Measurements from ENCODE around the gene NKAIN2. TPM values are rescaled to one million over a fixed set of nuclear protein-coding genes. Genes with fewer than 3 reads are reported as not detected.

NKAIN2 gene
- total RNA-seq, 2 experiments from 2014 or later: not detected

DNA sequence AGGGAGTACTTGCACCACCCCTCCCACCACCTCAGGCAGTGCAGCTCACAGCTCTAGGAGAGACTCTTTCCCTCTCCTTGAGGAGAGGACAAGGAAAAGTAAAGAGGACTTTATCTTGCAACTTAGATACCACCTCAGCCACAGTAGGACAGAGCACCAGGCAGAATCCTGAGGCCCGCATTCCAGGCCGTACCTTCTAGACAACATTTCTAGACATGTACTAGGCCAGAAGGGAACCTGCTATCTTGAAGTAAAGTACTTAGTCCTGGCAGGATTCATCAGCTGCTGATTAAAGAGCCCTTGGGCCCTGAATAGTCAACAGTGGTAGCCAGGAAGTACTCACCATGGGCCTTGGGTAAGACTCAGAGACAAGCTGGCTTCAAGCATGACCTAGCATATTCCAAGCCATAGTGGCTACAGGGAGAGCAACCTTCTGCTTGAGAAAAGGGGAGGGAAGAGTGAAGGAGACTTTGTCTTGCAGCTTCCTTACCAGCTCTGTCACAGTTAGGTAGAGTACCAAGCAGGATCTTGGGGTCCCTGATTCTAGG is 774.1 kb downstream of the NKAIN2 start:
- Mint-ChIP-seq H3K27ac (no peak overlapping the region), H3K9me3 (ENCODE audit: low read depth) (peaks cover 3% of the 10 kb centered on the region), H3K36me3 (no peaks in the 10 kb centered on the region), H3K4me1 (no peaks in the 10 kb centered on the region), H3K4me3 (no peak overlapping the region), H3K27me3 (no peaks in the 10 kb centered on the region)
- CTCF ChIA-PET: no interaction called here
- no peak for DNase-seq
- ATAC-seq: no peak

DNA sequence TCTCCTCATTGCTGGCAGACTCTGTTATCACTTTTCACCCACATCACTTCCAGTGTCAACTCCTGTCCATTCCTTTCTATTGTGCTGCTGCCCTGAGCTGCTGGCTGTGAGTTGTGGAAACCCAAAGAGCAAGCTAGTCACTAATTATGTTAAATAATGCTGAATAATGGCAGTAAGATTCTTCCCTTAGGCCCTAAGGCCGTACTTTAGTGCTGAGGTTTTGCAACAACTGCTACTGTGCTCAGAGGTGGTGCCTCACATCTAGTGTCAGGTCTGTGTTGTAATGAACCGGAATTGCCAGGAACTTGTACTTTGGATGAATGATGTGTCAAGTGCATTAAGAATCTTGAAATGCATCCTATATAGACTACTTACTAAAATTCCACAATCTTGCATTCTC is 786.3 kb downstream of the NKAIN2 start:
- Mint-ChIP-seq H3K9me3 (ENCODE audit: low read depth) (no peaks in the 10 kb centered on the region), H3K4me3 (no peak overlapping the region), H3K27ac (no peak overlapping the region), H3K36me3 (no peaks in the 10 kb centered on the region), H3K27me3 (no peaks in the 10 kb centered on the region), H3K4me1 (no peaks in the 10 kb centered on the region)
- CTCF ChIA-PET: no interaction called here
- DNase-seq: no peak
- ATAC-seq: no peak

DNA sequence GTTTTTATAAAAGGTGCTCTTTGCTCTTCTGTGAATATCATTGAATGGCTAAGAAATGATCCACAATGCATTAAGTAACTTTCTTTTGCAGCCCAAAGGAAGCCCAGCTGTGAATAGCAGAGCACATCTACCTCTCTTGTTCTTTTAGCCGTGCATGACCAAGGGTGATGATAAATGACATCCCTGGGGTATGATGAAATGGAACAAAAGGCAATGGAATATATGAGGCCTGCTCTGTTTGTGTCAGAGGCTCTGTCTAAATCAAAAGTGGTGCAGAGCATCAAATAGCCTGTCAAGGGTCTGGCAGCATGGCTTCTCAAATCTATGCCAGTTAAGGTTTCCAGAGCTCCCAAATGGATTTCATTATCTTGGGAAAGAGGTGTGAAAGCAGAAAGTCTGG is 796.0 kb downstream of the NKAIN2 start:
- CTCF ChIA-PET: no interaction called here
- H3K4me1 Mint-ChIP-seq: no peaks in the 10 kb centered on the region
- no peaks in the 10 kb centered on the region for H3K27me3 Mint-ChIP-seq
- ATAC-seq (no peak), DNase-seq (no peak)
- no peaks in the 10 kb centered on the region for H3K9me3 Mint-ChIP-seq (ENCODE audit: low read depth)
- no peak overlapping the region for H3K27ac Mint-ChIP-seq
- H3K36me3 Mint-ChIP-seq: no peaks in the 10 kb centered on the region
- no peak overlapping the region for H3K4me3 Mint-ChIP-seq

DNA sequence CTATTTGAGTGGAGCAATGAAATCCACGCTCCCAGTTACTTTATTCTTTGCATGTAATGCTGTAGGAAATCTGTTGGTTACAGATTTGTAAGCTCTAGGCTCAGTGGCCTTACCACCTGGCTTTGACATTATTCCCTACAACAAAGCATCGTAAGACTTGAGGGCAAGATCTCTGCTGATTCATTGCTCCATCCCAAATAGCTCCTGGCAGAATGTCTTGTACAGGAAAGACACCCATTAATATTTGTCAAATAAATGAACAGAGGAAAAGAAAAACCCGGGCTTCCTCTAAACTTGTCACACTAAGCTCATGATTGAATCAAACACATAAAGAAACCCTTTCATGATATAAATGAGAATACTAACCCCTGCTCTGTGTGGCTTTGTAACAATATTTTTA is 801.1 kb downstream of the NKAIN2 start:
- CTCF ChIA-PET: no interaction called here
- H3K27me3 Mint-ChIP-seq: no peaks in the 10 kb centered on the region
- H3K36me3 Mint-ChIP-seq: no peaks in the 10 kb centered on the region
- H3K27ac Mint-ChIP-seq: no peak overlapping the region
- ATAC-seq (no peak), DNase-seq (no peak)
- no peaks in the 10 kb centered on the region for H3K9me3 Mint-ChIP-seq (ENCODE audit: low read depth)
- no peaks in the 10 kb centered on the region for H3K4me1 Mint-ChIP-seq
- no peak overlapping the region for H3K4me3 Mint-ChIP-seq

DNA sequence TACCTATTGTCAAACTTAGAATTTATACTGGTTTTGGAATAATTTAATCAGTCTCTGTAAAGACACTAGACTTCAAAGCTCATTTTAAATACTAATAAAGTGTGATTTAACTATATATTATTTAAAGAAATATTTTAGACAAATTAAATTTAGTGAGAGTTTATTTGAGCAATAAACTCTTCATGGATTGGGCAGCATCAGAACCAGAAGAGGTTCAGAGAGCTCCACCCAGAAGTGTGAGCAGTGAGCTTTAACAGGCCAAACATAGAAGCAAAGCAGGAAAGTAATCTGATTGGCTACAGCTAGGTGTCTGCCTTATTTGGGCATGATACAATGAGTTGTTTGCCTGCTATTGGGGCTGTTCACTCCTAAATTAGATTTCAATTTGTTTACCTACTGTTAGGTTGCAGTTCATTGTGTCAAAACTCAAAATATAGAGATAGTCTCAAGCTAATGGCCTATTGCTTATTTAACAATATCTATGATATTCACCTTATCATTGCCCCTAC is 803.5 kb downstream of the NKAIN2 start:
- DNase-seq (no peak), ATAC-seq (no peak)
- Mint-ChIP-seq H3K4me3 (no peak overlapping the region), H3K36me3 (no peaks in the 10 kb centered on the region), H3K27me3 (no peaks in the 10 kb centered on the region), H3K27ac (no peak overlapping the region), H3K4me1 (no peaks in the 10 kb centered on the region), H3K9me3 (ENCODE audit: low read depth) (no peaks in the 10 kb centered on the region)
- CTCF ChIA-PET: no interaction called here

DNA sequence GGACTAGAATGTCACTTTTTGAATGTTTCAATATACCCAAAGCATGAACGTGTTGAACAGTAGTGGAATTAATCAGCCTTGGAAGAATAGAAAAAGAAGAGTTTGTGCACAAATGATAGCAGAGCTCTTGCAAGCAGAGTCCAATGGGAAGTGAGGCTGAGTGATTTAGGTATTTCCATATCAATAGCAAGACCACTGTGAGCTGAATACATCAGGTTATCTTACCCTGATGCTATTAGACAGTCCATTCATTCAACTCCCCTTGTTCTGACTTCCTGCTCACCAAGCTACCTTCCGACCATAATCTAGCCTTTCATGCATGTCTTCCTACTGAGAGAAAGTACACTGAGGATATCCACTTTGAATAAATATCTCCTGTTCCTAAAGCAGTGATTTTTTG is 809.4 kb downstream of the NKAIN2 start:
- Mint-ChIP-seq H3K27me3 (no peaks in the 10 kb centered on the region), H3K4me1 (no peaks in the 10 kb centered on the region), H3K9me3 (ENCODE audit: low read depth) (peaks cover 2% of the 10 kb centered on the region), H3K4me3 (no peak overlapping the region), H3K36me3 (no peaks in the 10 kb centered on the region), H3K27ac (no peak overlapping the region)
- ATAC-seq (no peak), DNase-seq (no peak)
- CTCF ChIA-PET: no interaction called here

DNA sequence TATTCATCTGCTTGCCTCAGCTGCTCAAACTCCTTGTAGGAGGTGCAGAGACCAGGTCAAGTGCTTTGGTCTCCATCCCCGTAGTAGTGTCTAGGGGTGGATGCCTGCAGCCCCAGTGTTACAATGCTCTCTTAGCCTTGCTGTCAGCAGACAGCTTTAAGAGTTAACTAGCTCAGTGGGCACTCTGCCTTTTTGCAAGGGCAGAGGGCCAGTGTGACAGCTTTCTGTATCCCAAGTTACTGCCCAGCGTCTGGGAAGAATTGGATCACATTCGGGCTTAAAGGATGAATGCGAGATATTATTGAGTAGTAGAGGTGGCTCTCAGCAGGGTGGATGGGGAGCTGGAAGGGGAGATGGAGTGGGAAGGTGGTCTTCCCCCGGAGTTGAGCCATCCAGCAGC is 818.7 kb downstream of the NKAIN2 start:
- CTCF ChIA-PET: no interaction called here

DNA sequence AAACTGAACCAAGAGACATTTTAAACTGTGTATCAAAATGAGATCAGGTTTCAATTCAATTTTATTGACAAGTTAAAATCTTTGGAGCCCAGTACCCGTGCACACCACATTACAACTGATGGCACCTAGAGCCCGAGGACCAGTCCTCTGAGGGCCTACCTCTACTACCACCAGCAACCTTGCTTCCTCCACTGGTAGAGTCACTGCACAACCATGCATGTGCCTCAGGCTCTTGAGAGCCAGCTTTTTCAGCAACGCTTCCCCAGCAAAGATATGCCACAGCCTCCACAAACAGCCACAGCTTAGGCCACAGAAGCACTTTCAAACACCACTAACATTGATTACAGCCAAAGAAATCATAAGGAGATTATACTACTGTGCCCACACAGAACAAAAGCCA is 830.0 kb downstream of the NKAIN2 start:
- Mint-ChIP-seq H3K36me3 (no peaks in the 10 kb centered on the region), H3K4me3 (no peak overlapping the region), H3K9me3 (ENCODE audit: low read depth) (peaks cover 6% of the 10 kb centered on the region), H3K27ac (no peak overlapping the region), H3K27me3 (no peaks in the 10 kb centered on the region), H3K4me1 (no peaks in the 10 kb centered on the region)
- ATAC-seq: no peak
- CTCF ChIA-PET: no interaction called here
- DNase-seq: no peak

More for the DNA sequence above, 818.7 kb downstream of the NKAIN2 start:
- no peaks in the 10 kb centered on the region for H3K36me3 Mint-ChIP-seq
- H3K9me3 Mint-ChIP-seq (ENCODE audit: low read depth): no peaks in the 10 kb centered on the region
- H3K4me1 Mint-ChIP-seq: no peaks in the 10 kb centered on the region
- no peak overlapping the region for H3K4me3 Mint-ChIP-seq
- DNase-seq (no peak), ATAC-seq (no peak)
- no peaks in the 10 kb centered on the region for H3K27me3 Mint-ChIP-seq
- H3K27ac Mint-ChIP-seq: no peak overlapping the region

DNA sequence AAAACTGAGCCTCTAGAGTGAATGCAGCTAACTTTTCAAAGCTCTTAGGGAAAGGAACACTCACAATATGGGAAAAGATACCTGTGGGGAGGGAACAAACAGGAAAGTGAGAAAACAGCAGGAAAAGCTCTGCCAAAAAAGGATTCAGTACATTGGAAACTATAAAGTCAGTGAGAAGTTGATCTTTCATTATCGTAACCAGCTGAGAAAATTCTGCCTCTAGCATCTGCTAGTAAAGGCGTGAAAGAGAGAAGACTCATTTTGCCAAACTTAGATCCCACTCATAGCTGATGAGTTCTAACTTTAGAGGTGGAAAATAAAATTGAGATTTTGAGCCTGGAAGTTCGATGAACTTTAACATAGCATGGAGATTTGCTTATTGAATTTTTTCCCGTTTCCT is 836.8 kb downstream of the NKAIN2 start:
- ATAC-seq (no peak), DNase-seq (no peak)
- Mint-ChIP-seq H3K27me3 (no peaks in the 10 kb centered on the region), H3K9me3 (ENCODE audit: low read depth) (peaks cover 3% of the 10 kb centered on the region), H3K4me3 (no peak overlapping the region), H3K4me1 (no peaks in the 10 kb centered on the region), H3K36me3 (no peaks in the 10 kb centered on the region), H3K27ac (no peak overlapping the region)
- CTCF ChIA-PET: no interaction called here

DNA sequence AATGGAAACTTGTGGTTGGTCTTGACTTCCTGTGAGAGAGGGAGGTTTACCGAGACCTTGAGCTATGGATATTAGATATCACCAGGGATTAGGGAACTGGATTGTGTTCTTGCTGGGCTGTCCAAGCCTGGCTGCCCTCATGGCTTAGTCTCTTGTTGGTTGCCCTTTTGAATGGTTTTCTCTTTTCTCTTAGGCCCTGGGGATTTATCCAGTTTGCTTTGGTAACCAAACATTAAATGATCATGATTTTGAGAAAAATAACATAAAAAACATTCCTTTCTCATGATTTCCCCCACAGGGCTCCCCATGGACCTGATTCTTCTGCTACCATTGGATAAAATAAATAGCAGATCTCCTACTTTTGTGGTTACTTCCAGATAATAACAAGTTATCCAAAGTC is 852.2 kb downstream of the NKAIN2 start:
- CTCF ChIA-PET: no interaction called here
- Mint-ChIP-seq H3K27me3 (no peaks in the 10 kb centered on the region), H3K9me3 (ENCODE audit: low read depth) (peaks cover 2% of the 10 kb centered on the region), H3K4me3 (no peak overlapping the region), H3K36me3 (no peaks in the 10 kb centered on the region), H3K4me1 (no peaks in the 10 kb centered on the region), H3K27ac (no peak overlapping the region)
- no peak for ATAC-seq
- no peak for DNase-seq

DNA sequence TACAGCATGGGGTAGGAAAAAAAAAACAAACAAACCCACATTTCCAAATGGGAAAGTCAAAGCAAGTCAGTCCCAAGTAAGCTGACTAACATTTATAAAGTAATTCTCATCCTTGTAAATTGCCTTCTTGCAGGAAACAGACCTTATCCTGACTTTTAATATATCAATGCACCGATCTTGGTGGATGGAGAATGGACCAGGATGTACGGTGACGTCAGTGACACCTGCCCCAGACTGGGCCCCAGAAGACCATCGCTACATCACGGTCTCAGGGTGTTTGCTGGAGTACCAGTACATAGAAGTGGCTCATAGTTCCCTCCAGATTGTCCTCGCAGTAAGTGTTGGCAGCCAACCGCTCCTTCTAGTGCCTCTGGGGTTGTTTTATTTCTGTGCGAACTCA is 854.4 kb downstream of the NKAIN2 start:
- Mint-ChIP-seq H3K27ac (no peak overlapping the region), H3K9me3 (ENCODE audit: low read depth) (no peaks in the 10 kb centered on the region), H3K4me3 (no peak overlapping the region), H3K36me3 (no peaks in the 10 kb centered on the region), H3K4me1 (no peaks in the 10 kb centered on the region), H3K27me3 (no peaks in the 10 kb centered on the region)
- CTCF ChIA-PET: no interaction called here
- DNase-seq (no peak), ATAC-seq (no peak)

DNA sequence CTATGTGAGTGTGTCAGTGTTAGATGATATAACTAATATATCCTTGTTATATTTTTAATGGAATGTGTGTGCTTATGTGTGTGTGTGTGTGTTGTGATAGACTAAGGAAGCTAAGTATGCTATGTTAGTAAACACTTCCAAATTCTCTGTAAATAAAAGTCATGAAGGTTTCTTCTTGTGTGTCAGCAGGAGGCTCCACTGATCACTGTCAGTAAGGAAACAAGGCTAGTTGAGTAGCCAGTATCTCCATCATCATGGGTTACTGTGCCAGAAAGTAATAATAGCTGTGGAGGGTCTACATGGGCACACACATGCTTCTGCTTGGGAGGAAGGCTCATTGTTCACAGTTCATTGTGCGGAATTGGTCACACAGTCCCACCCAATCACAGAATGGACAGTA is 855.8 kb downstream of the NKAIN2 start:
- ATAC-seq: no peak
- no peaks in the 10 kb centered on the region for H3K27me3 Mint-ChIP-seq

DNA sequence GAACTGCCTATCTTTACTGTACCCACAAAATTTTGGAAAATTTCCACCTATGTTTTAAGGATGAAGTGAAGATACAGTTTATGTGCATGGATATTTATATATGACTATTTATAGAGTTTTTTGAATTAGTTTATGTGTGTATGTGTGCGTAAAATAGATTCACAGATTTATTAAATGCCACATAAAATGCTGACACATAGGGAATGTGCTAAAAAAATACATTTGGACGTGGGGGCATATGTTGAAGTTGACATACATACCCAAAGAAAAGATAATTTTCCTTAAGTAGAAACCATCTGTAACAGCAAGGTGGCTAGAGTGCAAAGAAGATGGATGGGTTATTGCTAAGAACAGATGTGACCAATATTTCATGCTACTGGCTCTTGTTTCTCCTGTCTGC is 856.5 kb downstream of the NKAIN2 start:
- DNase-seq (no peak), ATAC-seq (no peak)
- Mint-ChIP-seq H3K9me3 (ENCODE audit: low read depth) (no peaks in the 10 kb centered on the region), H3K4me1 (no peaks in the 10 kb centered on the region), H3K36me3 (no peaks in the 10 kb centered on the region), H3K4me3 (no peak overlapping the region), H3K27me3 (no peaks in the 10 kb centered on the region), H3K27ac (no peak overlapping the region)
- CTCF ChIA-PET: no interaction called here

More for the DNA sequence above, 855.8 kb downstream of the NKAIN2 start:
- Mint-ChIP-seq H3K4me1 (no peaks in the 10 kb centered on the region), H3K4me3 (no peak overlapping the region), H3K27ac (no peak overlapping the region), H3K36me3 (no peaks in the 10 kb centered on the region), H3K9me3 (ENCODE audit: low read depth) (no peaks in the 10 kb centered on the region)
- DNase-seq: no peak
- CTCF ChIA-PET: no interaction called here

DNA sequence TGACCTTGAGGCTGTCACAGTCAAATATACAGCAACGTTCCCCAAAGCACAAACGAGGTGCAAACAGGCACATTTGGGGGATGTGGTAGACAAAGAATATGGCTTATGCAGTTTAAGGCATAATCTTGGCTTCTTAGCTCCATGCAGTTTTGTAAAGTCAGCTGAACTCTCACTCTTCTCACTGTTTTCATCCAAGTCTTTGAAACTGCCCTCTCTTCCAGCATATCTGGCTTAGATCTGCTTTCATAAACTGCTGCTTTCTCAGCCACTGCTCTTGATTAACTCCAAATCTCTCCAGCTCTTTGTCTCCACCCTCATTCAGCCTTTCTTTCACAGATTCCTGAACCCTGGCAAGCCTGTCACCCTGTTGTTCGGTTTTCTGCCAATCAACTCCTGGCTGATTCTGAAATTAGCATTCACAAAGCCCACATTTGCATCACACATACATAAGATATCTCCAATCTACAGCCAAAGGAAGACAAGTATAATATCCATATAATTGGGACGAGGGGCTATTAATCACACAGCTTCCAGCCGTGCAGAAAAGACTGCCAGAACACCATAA is 857.5 kb downstream of the NKAIN2 start:
- ATAC-seq: no peak
- no peak overlapping the region for H3K27ac Mint-ChIP-seq
- no peaks in the 10 kb centered on the region for H3K9me3 Mint-ChIP-seq (ENCODE audit: low read depth)
- H3K27me3 Mint-ChIP-seq: no peaks in the 10 kb centered on the region
- no peaks in the 10 kb centered on the region for H3K4me1 Mint-ChIP-seq
- no peaks in the 10 kb centered on the region for H3K36me3 Mint-ChIP-seq
- DNase-seq: no peak
- no peak overlapping the region for H3K4me3 Mint-ChIP-seq
- CTCF ChIA-PET: no interaction called here

DNA sequence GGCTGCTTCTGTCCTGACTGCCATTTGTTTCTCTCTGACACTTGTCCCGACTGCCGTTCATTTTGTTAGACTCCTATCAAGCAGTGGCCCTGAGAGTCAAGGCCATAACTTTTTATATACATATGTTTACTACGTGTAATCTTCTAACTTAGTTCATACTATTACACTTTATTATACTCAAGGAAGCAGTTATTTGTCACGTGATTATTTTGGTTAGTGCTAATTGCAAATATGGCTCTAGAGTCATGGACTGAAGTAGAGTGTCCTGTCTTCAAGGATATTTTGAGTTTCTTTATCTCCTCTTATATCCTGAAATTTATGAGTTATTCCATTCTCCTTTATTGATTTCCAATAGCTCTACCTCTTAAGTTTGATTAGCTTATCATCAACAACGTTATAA is 864.4 kb downstream of the NKAIN2 start:
- no peak overlapping the region for H3K27ac Mint-ChIP-seq
- CTCF ChIA-PET: no interaction called here

More for the DNA sequence above, 864.4 kb downstream of the NKAIN2 start:
- Mint-ChIP-seq H3K4me1 (no peaks in the 10 kb centered on the region), H3K4me3 (no peak overlapping the region), H3K9me3 (ENCODE audit: low read depth) (peaks cover 2% of the 10 kb centered on the region), H3K27me3 (no peaks in the 10 kb centered on the region), H3K36me3 (no peaks in the 10 kb centered on the region)
- DNase-seq (no peak), ATAC-seq (no peak)
